Stimulated activated CD4-positive, alpha-beta T cell treated with anti-CD3 and anti-CD28 coated beads, Interleukin-4, amount 100 ng/mL, for 4 hours (primary cell): ENCODE results near the gene RPL31.
"Not testable (repeated sequence)": the region's sequence is repeated elsewhere in the genome, so short reads cannot be mapped to it uniquely, and the experiment has no call there.

Source experiments
- DNase-seq, 2 experiments: peaks; one replicate each; pipeline ENCODE4 v3.0.0-alpha.2; 2020

Gene RPL31

DNA sequence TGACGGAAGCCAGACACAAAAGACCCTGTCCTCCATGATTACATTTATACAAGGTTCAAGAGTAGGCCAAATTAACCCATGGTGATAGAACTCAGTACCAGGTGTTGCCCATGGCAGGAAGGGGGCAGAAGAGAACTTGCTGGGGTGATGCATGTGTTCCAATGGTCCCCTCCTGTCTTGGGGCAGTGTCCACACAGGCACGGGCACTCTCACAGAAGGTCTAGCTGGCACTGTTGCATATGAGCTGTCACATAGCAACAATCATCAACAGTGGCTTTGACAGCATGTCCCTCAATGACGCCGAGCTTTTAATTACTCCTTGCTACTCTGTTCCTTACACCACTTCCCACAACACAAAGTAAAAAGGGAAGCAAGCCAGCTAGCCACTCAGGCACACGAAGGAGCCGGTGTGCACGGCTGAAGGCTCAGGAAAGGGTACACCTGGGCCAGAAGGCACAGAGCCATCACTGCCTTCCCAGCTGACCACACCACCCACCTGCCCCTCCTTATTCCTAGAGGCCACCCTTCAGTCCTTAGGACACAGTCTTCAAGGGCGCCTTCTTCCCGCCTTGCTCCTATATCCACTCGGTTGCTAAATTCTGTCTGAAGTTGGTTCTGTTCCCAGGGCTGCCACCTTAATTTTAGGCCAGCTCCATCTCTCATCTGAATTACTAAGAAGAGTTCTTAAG lies 28.9 kb downstream of the RPL31 start:
- no peak for DNase-seq

DNA sequence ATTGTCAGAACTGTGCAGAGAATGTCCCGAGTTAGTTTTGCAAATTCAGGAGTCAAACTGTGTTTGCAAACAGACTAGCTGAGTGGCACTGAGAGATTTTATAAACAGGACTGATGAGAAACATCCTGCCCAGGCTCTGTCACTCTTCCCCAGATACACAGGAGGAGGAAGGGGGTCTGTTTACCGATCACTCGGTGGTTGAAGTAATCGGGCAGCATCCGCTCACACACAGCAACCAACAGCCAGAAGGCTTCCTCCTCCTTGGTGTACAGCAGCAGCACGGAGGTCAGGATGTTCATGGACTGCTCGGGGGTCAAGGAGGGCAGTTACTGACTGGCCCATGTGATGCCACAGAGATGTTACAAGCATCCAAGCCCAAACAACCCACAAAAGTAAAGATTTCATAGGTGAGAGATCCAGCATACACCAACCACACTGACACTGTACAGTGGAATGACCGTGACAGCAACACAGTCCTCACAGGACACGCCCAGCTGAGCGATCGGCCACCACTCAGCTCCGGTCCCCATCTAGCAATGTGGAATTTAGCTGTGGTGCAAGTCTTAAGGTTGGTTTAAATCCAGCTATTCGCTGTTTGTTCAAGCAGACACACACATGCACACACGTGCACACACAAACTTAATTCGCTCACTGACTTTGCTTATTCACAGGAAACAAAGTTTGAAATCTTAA lies 30.1 kb downstream of the RPL31 start:
- no peak for DNase-seq

DNA sequence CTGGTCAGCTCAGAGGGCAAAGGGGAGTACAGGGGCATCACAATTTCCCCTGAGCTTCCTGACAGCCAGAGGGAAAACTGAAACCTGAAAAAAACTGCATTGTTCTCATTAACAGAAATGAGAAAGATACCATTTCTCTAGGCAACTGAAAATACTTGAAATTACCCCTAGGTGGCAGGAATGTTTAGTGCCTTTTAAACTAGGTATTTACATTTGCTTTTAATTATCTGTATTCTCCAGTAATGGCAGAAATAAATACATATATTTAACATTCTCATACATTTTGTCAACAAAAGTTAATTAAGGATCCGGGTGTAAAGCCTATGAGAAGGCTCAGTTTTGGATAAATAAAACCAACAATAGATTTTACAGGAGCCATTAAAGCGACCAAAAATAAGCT lies 34.5 kb downstream of the RPL31 start:
- no peak for DNase-seq

DNA sequence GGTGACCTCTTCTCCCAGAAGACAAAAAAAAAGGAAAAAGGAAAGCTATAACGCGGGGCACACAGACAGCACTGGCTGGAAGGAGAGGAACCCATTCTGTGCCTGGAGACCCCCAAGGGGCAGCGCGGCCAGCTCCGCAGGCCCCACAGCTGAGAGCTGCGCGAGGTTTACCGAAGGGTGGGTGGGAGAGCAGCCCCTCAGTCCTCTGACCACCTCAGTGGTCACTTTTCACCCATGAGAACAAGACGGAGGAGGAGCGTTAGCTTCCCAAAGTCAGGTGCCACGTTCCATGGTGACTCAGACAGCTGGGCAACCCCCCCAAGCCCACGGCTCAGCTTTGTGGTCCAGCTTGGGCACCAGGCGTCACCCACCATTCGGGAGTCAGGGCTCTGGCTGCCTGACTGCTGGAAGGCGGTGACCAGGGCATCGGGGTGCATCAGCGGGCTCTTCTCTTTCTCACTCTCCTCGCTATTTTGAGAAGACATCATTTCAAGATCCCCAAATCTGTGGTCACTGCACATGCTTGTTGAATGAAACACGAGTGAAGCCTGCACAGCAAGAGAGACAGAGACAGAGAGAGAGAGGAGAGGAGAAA lies 35.2 kb downstream of the RPL31 start:
- DNase-seq: no peak

DNA sequence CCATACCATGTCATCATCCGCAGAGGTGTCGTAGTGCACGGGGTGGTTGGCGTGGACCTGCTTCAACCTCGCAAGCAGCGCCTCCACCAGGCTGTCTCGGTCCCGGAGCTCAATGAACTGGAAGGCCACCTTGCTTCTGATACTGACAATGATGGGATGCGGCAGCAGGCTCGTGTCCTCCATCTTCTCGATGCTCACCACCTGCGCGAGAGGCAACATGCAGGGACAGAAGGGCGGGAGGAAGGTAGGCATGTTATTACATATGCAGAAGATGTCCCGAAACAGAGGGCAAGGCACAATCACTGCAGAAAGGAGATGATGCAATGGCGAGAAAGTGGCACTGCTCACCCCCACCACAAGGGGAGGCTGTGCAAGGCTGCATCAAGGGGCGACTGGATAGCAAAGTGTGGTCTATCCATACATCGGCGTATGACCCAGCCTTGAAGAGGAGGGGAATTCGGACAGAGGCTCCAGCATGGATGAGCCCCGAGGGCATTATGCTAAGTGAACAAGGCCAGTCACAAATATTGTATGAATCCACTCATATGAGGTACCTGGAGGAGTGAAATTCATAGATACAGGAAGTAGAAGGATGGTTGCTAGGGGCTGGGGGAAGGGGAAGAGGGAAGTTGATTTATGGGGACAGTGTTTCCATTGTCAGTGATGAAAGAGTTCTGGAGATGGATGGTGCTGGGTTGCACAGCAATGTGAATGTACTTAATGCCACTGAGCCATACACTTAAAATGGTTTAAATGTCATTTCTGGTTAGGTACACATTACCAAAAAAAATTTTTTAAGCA lies 36.6 kb downstream of the RPL31 start:
- no peak for DNase-seq

DNA sequence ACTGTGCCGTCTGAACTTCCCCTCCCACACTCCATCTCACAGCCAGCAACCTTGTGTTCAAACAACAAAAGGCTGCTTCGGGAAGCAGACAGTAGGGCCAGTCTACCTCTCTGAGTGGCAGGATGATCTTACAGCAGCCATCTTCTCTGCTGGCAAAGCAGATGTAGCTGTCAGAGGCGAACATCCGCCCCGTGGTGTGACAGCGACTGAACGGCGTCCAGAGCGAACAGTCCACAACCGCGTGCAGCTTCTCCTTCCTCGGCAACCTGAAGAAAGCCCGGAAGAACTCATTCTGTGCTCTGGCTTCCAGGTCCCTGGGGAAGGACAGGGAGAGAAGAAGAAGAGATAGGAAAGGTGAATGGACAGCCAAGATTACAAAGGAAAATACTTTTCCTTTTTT lies 38.0 kb downstream of the RPL31 start:
- no peak for DNase-seq

DNA sequence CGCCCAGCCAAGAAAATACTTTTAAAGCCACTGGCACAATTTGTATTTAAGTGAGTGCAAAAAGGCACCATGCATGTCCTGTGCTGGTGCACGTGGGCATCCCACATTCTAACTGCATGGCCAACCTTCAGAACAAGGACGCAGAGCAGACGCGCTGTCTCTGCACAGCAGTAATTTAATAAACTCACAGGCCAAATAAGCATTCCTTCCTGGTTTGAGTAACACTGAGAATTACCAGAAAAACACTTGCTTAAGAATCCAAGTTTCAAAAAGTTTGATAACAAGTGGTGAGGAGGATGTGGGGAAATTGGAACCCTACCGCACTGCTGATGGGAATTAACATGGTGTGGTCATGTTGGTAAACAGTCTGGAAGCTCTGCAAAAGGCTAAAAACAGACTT lies 38.7 kb downstream of the RPL31 start:
- DNase-seq: no peak

DNA sequence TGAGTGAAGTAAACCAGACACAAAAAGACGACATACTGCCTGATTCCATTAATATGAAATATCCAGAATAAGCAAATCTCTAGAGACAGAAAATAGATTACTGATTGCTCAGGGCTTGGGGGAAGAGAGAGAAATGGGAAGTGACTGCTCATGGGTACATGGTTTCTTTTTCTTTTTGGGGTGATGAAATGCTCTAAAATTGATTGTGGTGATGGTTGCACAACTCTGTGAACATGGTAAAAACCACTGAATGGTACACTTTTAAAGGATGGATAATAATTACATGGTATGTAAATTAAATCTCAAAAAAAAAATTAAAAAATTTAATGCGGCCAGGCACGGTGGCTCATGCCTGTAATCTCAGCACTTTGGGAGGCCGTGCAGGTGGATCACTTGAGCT lies 39.3 kb downstream of the RPL31 start:
- DNase-seq: no peak

DNA sequence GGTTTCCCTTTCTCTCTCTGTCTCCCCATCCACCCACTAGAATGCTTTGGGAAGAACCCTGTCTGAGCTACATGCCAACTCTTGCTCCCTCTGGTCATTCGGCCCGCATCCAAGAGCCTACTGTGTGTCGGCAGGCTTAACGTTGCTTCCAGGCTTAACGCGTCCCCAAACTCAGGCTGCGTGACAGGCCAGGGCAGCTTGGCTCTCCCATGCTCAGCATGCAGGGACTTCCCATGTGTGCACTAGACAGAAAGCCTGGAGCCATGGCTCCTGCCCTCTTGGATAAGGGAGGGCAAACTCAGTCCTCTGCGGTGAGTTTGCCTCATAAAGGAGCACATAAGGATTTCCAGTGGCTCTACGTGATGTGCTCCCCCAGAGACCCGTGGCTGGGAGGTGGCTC lies 43.2 kb downstream of the RPL31 start:
- DNase-seq: no peak

DNA sequence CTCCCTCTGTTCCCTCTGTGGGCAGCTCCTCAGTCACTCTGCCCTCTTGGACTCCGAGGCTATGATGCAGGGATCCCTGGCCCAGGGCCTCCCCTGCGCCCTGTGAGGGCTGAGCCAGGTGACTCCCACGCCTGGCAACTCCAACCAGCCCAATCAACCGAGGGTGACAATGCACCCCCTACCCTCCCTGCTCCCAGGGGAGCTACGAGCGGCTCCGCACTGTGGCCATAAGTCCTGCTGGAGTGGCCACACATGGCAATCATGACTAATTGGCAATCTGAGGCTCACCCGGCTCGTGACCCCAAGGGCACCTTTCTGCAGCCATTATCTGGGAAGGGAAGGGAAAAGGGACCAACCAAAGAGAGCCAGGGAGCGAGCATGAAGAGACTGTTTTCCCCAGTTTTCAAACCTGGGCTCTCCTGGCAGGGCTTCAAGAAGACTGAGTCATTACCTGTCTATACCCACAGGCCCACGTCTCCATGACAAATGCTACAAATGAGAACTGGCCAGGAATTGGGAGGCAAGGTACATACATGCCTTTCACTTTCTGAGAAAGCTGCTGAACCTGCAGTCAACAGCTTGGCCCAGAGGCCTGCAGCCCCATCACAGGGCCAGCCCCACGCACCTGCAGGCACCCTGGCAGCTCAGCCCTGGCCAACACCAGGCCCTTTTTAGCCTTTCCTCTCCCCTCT lies 45.1 kb downstream of the RPL31 start:
- no peak for DNase-seq

DNA sequence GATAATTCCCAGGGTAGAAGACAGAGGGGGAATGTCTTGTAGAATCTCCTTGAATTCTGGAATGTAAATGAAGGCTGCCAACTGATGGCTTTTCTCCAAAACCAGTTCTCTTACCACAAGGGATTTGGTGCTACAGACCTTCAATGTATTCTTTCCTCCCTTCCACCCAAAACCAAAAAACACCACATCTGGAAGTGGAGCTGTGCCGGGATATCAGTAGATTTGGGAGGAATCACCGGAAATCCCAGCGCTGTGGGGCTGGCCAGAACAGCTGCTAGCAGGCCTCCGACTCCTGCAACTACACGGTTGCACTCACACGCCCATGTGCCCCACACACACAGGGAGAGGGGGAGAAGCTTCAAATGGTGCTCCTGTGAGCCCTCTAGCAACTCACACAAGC lies 45.7 kb downstream of the RPL31 start:
- no peak for DNase-seq

DNA sequence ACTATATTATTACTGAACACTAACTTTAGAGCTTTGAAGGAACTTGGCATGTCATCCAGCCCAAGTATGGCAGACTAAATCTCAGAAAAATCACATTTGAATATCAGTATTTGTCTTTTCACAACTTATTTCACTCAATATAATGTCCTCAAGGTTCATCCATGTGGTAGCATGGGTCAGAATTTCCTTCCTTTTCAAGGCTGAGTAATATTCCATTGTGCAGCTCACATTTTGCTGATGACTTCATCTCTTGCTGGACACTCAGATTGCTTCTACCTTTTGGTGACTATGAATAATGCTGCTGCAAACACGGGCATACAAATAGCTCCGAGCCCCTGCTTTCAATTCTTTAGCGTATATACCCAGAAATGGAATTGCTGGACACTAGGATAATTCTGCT lies 46.7 kb downstream of the RPL31 start:
- DNase-seq: no peak

DNA sequence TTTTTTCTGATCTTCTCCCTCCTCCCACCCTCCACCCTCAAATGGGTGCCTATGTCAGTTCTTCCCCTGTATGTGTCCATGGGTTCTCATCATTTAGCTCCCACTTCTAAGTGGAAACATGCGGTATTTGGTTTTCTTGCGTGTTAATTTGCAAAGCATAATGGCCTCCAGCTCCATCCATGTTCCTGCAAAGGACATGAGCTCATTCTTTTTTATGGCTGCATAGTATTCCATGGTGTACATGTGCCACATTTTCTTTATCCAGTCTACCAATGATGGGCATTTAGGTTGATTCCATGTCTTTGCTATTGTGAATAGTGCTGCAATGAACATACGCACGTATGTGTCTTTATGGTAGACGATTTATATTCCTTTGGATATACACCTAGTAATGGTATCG lies 48.8 kb downstream of the RPL31 start:
- DNase-seq: not testable (repeated sequence)

DNA sequence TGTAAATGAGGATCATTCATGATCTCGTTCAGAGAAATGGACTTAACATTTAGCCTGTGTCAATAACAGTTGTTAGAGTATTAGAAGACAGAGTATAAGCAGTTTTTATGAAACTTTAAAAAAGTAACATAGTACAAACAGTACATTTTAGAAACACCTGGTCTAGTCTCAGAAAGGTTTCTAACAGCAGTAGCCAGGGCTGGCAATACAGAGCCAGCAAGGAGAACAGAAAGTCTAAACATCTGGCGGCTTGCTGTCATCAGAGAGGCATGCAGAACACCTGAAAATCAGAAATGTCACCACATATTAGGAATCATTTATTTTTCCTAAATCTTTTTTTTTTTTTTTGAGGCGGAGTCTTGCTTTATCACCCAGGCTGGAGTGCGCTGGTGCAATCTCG lies 50.1 kb downstream of the RPL31 start:
- DNase-seq: no peak

DNA sequence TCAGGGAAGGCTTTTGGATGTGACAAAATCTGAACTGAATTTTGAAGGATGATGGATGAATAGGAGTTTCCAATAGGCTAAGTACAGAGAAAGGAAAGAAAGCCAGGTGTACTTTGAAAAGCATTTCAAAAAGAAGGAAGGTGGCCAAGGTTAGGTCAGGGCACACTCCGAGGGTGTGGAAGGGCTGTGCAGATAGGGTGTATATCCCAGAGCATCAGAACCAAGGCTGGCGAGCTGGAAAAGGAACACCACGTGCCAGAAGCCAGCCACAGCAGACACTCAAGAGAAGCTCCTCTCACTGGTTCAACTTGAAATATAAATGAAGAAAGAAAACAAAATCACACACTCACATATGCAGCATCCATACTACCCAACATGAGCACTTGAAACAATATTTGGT lies 51.0 kb downstream of the RPL31 start:
- DNase-seq: no peak
